IPS DF 19.7 (cell line): ENCODE measurements around the gene CEND1.

Experiments used
- DNase-seq: peaks from one replicate; pipeline ENCODE4 v3.0.0-alpha.2; 2013; ENCODE audit warnings: low read depth, low spot score

The CEND1 gene

DNA sequence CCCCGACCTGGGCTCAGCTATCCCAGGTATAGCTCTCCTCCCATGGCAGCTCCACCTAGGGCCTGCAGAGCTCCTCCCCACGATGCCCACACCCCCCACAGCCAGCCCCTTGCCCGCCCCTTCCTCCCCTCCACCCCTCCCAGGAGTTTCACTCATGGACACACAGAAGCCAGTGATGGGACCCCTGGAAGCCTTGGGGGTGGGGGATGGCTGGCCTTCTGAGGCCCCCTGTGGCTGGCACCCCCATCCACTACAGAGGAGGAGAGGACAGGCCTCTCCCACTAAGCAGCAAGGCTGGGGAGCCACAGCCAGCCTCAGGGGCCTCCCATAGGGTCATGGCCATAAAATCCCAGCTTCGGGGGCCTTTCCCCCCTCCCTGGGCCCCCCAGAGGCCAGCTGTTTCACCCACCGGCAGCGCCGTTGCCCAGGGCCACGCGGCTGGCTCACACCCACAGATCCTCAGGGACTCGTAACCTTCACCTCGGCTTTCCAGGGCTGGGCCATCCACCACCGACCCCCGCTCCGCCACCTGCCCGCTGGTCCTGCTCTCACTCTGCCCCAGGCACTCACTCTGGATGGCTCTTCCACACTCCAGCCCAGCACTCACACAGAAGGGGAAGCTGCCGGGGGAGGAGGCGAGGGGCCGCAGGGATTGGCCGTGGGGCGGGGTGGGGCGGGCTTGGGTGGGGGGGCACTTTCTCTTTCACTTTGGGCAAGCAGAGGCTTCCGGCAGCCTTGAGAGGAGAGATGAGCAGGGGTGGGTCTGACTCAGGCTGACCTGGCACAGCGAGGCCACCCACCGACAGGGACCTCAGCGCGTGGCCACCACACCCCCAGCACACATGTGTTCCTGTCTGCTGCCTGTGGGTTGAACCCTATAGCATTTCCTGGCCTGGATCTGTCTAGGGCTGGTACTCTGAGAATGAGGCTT is 6.0 kb upstream of the CEND1 start:
- no peak for DNase-seq

GRCh38 chr11:794766-795633 is 5.1 kb upstream of the CEND1 start:
- DNase-seq: no peak

GRCh38 chr11:794013-794765 is 4.3 kb upstream of the CEND1 start:
- no peak for DNase-seq

DNA sequence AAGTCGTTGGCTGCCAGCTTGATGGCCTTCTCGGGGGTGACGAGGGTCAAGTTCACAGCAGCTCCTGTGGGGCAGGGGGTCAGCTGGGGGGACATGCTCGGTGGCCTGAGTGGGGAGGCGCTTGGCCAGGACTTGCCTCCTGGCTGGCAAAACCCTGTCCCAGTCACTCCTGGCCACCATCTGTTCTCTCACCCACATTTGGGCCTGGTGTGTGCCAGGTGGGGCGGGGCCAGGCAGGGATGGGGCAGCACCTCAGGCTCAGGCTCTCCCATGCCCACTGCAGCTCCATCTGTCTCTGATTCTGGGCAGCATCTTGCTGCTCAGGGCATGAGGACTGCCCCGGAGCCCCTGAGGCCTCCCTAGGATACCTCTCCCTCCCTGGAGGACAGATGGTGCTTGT is 3.7 kb upstream of the CEND1 start:
- DNase-seq: no peak

DNA sequence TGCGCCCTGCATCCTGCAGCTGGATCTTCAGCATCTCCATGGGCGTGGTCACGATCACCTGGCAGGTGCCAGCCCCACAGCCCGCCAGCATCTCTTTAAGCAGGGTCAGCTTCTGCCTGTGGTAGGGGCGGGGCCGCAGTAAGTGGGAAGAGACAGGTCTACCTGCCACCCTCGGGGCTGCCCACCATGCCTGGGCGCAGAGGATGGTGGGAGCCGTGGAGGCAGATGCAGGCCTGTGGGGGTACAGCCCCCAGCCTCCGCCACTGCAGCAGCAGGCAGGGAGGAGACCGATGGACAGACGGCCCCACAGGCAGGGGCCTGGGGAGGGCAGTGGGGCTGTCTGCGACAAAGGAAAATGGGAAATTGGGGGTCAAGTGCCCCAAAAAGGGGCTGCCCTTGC is 3.0 kb upstream of the CEND1 start:
- DNase-seq: no peak

DNA sequence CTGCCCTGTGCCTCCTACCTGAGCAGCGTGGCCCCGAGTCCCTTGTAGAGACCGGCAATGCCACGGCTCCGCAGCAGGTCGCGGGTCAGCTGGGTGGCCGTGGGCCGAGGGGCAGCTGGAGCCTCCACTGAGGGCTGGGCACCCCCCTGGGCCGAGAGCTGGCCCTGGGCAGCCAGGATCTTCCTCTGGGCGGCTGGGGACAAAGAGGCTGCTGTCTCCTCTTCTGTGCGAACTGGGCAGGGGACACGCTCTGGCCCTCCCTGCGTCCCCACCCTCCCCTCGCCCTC is 2.6 kb upstream of the CEND1 start:
- DNase-seq: no peak

GRCh38 chr11:791658-792534 is 2.0 kb upstream of the CEND1 start:
- no peak for DNase-seq

- DNase-seq: no peak
These were observed 1.1 kb upstream of the CEND1 start for GRCh38 chr11:790721-791564.

GRCh38 chr11:788953-789940 is 643 bp downstream of the CEND1 start:
- no peak for DNase-seq

DNA sequence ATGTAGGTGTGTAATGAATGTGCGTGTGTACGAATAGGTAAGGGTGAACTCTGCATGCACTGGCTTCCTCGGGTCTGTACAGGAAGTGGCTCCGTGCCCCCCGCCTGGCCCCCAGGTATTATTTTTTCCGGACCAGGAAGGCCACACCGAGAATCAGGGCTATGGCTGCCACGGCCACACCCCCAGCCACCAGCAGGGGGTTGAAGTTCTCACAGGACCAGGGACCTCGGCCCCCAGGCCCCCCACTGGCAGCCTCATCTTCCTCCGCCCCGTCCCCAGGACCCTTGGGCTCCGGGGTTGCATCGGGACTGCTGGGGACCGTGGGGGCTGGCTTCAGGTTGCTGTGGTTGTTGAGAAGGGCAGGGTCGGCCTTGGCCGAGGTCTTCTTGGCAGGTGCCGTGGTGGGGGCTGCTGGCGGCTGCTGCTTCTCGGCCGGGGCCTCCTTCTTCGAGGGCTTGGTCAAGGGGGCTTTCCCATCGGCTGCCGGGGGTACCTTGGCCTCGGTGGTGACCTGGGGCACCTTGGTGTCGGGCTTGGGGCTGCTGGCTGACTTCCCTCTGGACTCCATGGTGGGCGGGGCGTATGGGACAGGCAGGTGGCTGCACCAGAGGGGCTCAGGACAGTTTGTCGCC is 1.8 kb downstream of the CEND1 start:
- DNase-seq: no peak

DNA sequence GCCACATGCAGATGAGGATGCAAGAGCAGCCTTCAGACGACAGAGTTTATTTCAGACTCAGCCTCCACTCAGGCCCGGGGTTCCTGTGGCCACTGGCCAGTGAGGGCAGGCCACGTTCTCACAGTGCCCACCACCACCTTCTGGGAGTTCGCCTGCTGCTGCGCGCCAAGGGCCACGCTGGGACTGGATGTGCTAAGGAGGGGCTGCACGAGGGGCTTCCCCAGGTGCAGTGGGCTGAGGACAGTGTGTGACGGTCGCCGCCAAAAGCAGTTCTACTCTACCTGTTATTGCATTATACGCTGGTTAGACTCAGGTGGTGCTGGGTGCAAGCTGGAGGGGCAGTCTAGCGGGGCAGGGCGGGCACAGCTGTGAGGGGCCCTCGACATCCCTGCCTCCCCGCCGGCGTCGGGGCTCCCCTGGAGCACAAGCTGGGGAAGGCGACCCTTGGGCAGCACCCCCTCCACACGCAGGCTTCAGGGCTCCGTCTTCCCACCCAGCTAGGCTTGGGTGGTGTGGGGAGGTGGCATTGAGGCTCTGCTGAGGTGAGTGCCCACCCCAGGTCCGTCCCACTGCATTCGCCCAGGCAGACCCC is 2.7 kb downstream of the CEND1 start:
- DNase-seq: no peak

GRCh38 chr11:786235-787083 is 3.4 kb downstream of the CEND1 start:
- no peak for DNase-seq

- DNase-seq: peak; percentile 91
These were observed 6.3 kb downstream of the CEND1 start for GRCh38 chr11:783581-784015.

GRCh38 chr11:782264-783174 is 7.4 kb downstream of the CEND1 start:
- no peak for DNase-seq

DNA sequence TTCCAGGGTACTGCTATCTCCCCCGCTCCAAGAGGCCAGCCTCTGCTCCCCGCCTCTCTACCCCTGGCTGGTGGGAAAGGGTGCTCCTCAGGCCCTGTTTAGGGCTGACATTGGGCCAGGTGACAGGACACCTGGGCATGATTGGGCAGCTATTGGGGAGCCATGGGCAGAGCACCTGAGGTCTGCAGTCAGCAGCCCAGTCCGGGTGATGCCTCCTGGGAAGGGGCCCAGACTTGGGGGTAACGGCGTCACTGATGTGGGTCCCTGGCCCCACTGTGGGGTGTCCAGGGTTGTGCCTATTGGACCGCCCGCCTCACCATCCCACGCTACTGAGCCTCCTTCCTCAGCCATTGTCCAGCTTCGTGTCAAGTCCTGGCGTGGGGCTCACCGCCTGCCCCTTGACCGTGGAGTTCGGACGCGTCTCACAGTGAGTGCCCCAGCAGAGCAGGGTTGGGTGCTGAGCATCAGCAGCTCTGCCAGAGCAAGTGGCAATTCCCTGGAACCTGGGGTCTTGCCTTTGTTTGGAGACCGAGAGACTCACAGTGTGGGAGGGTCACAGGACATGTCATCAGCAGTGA is 9.8 kb downstream of the CEND1 start:
- DNase-seq: no peak
